Measurements from ENCODE around the gene MYPN. TPM values are rescaled to one million over a fixed set of nuclear protein-coding genes. Genes with fewer than 3 reads are reported as not detected.
A peak's percentile ranks its signal among the peaks of the same experiment; 100 is the strongest.

The MYPN gene
- total RNA-seq, 1 experiment from 2014 or later = not detected

- Histone ChIP-seq H3K14ac (ENCODE audit: insufficient read depth, low read length) (no peak overlapping the region), H2BK12ac (ENCODE audit: insufficient read length, low read depth, low read length) (no peak overlapping the region), H3K56ac (ENCODE audit: insufficient read length, low read depth, low read length) (no peak overlapping the region), H2BK20ac (ENCODE audit: low read depth, low read length, poor library complexity, severe bottlenecking) (no peak overlapping the region), H3K18ac (ENCODE audit: insufficient read length, low read depth, low read length) (no peak overlapping the region), H4K20me1 (ENCODE audit: control insufficient read depth, insufficient read depth, insufficient read length) (no peaks in the 10 kb centered on the region), H3K79me1 (ENCODE audit: insufficient read depth, low read depth, low read length, poor library complexity, severe bottlenecking) (no peaks in the 10 kb centered on the region), H3K27ac (ENCODE audit: insufficient read length, low read depth, low read length) (no peak overlapping the region), H3K9me3 (ENCODE audit: control insufficient read depth, low read depth, low read length) (no peaks in the 10 kb centered on the region), H4K8ac (replicated peaks; ENCODE audit: insufficient read length, low read depth, low read length) (no peak overlapping the region), H3T11ph (ENCODE audit: low read length) (no peak overlapping the region), H3K4me2 (ENCODE audit: insufficient read depth, insufficient read length, low read length) (no peak overlapping the region), H3K9ac (ENCODE audit: extremely low read depth, insufficient read length, low read length) (no peak overlapping the region), H4K91ac (ENCODE audit: insufficient read length, low read depth, low read length) (no peak overlapping the region), H4K5ac (ENCODE audit: insufficient read length, low read depth, low read length) (no peak overlapping the region), H3K4me1 (ENCODE audit: insufficient read depth, low read length) (no peaks in the 10 kb centered on the region), H2BK15ac (ENCODE audit: low read depth, low read length) (no peak overlapping the region), H2AFZ (ENCODE audit: low read length) (no peak overlapping the region), H2AK5ac (ENCODE audit: insufficient read length, low read length) (no peak overlapping the region), H3K27me3 (ENCODE audit: insufficient read depth, low read length) (no peaks in the 10 kb centered on the region), H3K79me2 (ENCODE audit: insufficient read depth, low read length) (no peaks in the 10 kb centered on the region), H3K4ac (ENCODE audit: low read depth, low read length) (no peak overlapping the region), H3K23ac (ENCODE audit: insufficient read length, low read depth, low read length) (no peak overlapping the region), H2BK5ac (ENCODE audit: insufficient read length, low read length) (no peak overlapping the region), H3K23me2 (ENCODE audit: insufficient read length, low read depth, low read length, poor library complexity, severe bottlenecking) (no peaks in the 10 kb centered on the region), H2BK120ac (ENCODE audit: low read depth, low read length, poor library complexity, severe bottlenecking) (no peak overlapping the region)
- TF ChIP-seq CTCF (conservative IDR thresholded peaks at IDR 0.05) = peak; percentile 81
- no peak for DNase-seq
- no CpG with 5 or more reads among the region's 8 CpGs for WGBS (ENCODE audit: extremely low coverage, insufficient read length, low lambda C conversion rate)
- Mint-ChIP-seq H3K27me3 (ENCODE audit: low read depth) (no peaks in the 10 kb centered on the region), H3K4me1 (peaks cover 5 to 6% of the 10 kb centered on the region in 2 experiments; a peak in 3 of 4 replicates), H3K9me3 (no peaks in the 10 kb centered on the region), H3K36me3 (ENCODE audit: insufficient read depth in 1 of 3, low read depth in 3 of 3) (no peaks in the 10 kb centered on the region), H3K27ac (no peak overlapping the region; a peak in 1 of 7 replicates), H3K4me3 (no peak overlapping the region)
Measured at GRCh38 chr10:68212721-68213352, 103.5 kb downstream of the MYPN start.

Measured in H9 (cell line).